HCT116 (cell line): ENCODE results near the gene TMEM40.

ENCODE experiments used
- CEBPB ChIP-seq: IDR thresholded peaks from 2 replicates; pipeline ENCODE4 v1.6.1; 2012; ENCODE audit warnings: low read depth
- CTCF ChIP-seq, 3 experiments: fragments of 200-600 bp in 1 of 3; sonication (generic) in 1 of 3; IDR thresholded peaks in 2 of 3; conservative IDR thresholded peaks in 1 of 3; 2 replicates each; pipeline ENCODE4 v1.5.1; 2012 to 2017; ENCODE audit warnings: low read depth in 2 of 3, low read length in 2 of 3, antibody characterized with exemption in 1 of 3, borderline replicate concordance in 1 of 3, control low read depth in 1 of 3, mild to moderate bottlenecking in 1 of 3, mixed read lengths in 1 of 3, mixed run types in 1 of 3, moderate library complexity in 1 of 3; ENCODE audit not compliant: insufficient read depth in 1 of 3
- EZH2phosphoT487 ChIP-seq: fragments of 200-600 bp; IDR thresholded peaks from 2 replicates; pipeline ENCODE4 v1.6.1; 2018; ENCODE audit warnings: antibody characterized with exemption, borderline replicate concordance
- FOSL1 ChIP-seq: IDR thresholded peaks from 2 replicates; pipeline ENCODE4 v1.6.1; 2012; ENCODE audit warnings: low read depth
- POLR2A ChIP-seq: IDR thresholded peaks from 2 replicates; pipeline ENCODE4 v1.7.0; 2011; ENCODE audit warnings: borderline replicate concordance; ENCODE audit not compliant: insufficient read depth, insufficient read length; ENCODE audit errors: extremely low read depth
- REST ChIP-seq: IDR thresholded peaks from 2 replicates; pipeline ENCODE4 v1.6.1; 2012; ENCODE audit warnings: low read depth
- ZNF274 ChIP-seq: fragments of 200-500 bp; sonication (Bioruptor generic); IDR thresholded peaks from 2 replicates; pipeline ENCODE4 v1.6.1; 2014; ENCODE audit warnings: mild to moderate bottlenecking, low read depth, low read length, inconsistent platforms

- TF ChIP-seq POLR2A (no peak), CTCF (IDR thresholded peaks at IDR 0.05 in 2 of 3, conservative IDR thresholded peaks at IDR 0.05 in 1 of 3; ENCODE audit: borderline replicate concordance in 1 of 3, insufficient read depth in 1 of 3, low read depth in 2 of 3, low read length in 2 of 3) (no peak), CEBPB (no peak), FOSL1 (no peak), EZH2phosphoT487 (no peak), REST (no peak), ZNF274 (no peak)
Observed at GRCh38 chr3:12793701-12794100, 34.6 kb upstream of the TMEM40 start.
